ENCODE results near the gene TEAD1.
"Not testable (repeated sequence)": the region's sequence is repeated elsewhere in the genome, so short reads cannot be mapped to it uniquely, and the experiment has no call there.

TEAD1 gene

GRCh38 chr11:12744826-12745502 is 70.7 kb downstream of the TEAD1 start:
- DNase-seq, result no peak

GRCh38 chr11:12745787-12746186 is 71.6 kb downstream of the TEAD1 start:
- DNase-seq, result no peak

- DNase-seq, result no peak
Measured at GRCh38 chr11:12746593-12747097, 72.4 kb downstream of the TEAD1 start.

GRCh38 chr11:12748561-12748960 is 74.3 kb downstream of the TEAD1 start:
- DNase-seq, result no peak

GRCh38 chr11:12749442-12749841 is 75.2 kb downstream of the TEAD1 start:
- no peak for DNase-seq

GRCh38 chr11:12750181-12750580 is 76.0 kb downstream of the TEAD1 start:
- no peak for DNase-seq

- DNase-seq, result no peak
Measured at GRCh38 chr11:12752868-12753524, 78.8 kb downstream of the TEAD1 start.

GRCh38 chr11:12754021-12754420 is 79.8 kb downstream of the TEAD1 start:
- DNase-seq, result no peak

GRCh38 chr11:12754582-12755234 is 80.5 kb downstream of the TEAD1 start:
- no peak for DNase-seq

- DNase-seq, result no peak
Measured at GRCh38 chr11:12755510-12756453, 81.6 kb downstream of the TEAD1 start.

- no peak for DNase-seq
Measured at GRCh38 chr11:12756454-12756806, 82.2 kb downstream of the TEAD1 start.

- DNase-seq, result no peak
Measured at GRCh38 chr11:12756867-12757266, 82.6 kb downstream of the TEAD1 start.

- no peak for DNase-seq
Measured at GRCh38 chr11:12757416-12757815, 83.2 kb downstream of the TEAD1 start.

- not testable (repeated sequence) for DNase-seq
Measured at GRCh38 chr11:12758117-12758516, 83.9 kb downstream of the TEAD1 start.

GRCh38 chr11:12761029-12761428 is 86.8 kb downstream of the TEAD1 start:
- no peak for DNase-seq

GRCh38 chr11:12762278-12762677 is 88.1 kb downstream of the TEAD1 start:
- DNase-seq, result no peak

- DNase-seq, result no peak
Measured at GRCh38 chr11:12762696-12763324, 88.6 kb downstream of the TEAD1 start.

- DNase-seq, result no peak
Measured at GRCh38 chr11:12764187-12764914, 90.1 kb downstream of the TEAD1 start.

GRCh38 chr11:12765428-12765827 is 91.2 kb downstream of the TEAD1 start:
- DNase-seq, result no peak

GRCh38 chr11:12767027-12767426 is 92.8 kb downstream of the TEAD1 start:
- no peak for DNase-seq

GRCh38 chr11:12767577-12767976 is 93.4 kb downstream of the TEAD1 start:
- DNase-seq, result no peak
